H9 (cell line): ENCODE data around the gene OSCAR. TPM values are rescaled to one million over a fixed set of nuclear protein-coding genes. Genes with fewer than 3 reads are reported as not detected.
"Not testable (repeated sequence)": the region's sequence is repeated elsewhere in the genome, so short reads cannot be mapped to it uniquely, and the experiment has no call there.

Source experiments
- DNase-seq: peaks from one replicate; pipeline ENCODE4 v3.0.0-alpha.2; 2017
- H2AFZ ChIP-seq: one replicate; pipeline ENCODE4 v1.6.1; 2013; ENCODE audit warnings: mild to moderate bottlenecking, low read length, control low read depth, moderate library complexity
- H2AK5ac ChIP-seq: 2 replicates; pipeline ENCODE4 v1.6.1; 2013; ENCODE audit warnings: low read length, control low read depth, mixed read lengths; ENCODE audit not compliant: insufficient read length
- H2BK120ac ChIP-seq: one replicate; pipeline ENCODE4 v1.6.1; 2013; ENCODE audit warnings: low read depth, mild to moderate bottlenecking, low read length, control low read depth, inconsistent platforms; ENCODE audit not compliant: poor library complexity, severe bottlenecking
- H2BK12ac ChIP-seq: 2 replicates; pipeline ENCODE4 v1.6.1; 2013; ENCODE audit warnings: low read length, control low read depth, mixed read lengths, low read depth; ENCODE audit not compliant: insufficient read length
- H2BK15ac ChIP-seq: 2 replicates; pipeline ENCODE4 v1.6.1; 2013; ENCODE audit warnings: low read depth, low read length, control low read depth
- H2BK20ac ChIP-seq: one replicate; pipeline ENCODE4 v1.6.1; 2013; ENCODE audit warnings: low read depth, mild to moderate bottlenecking, low read length, control low read depth, inconsistent platforms; ENCODE audit not compliant: poor library complexity, severe bottlenecking
- H2BK5ac ChIP-seq: 2 replicates; pipeline ENCODE4 v1.6.1; 2013; ENCODE audit warnings: low read length, control low read depth, mixed read lengths; ENCODE audit not compliant: insufficient read length
- H3K14ac ChIP-seq: 2 replicates; pipeline ENCODE4 v1.6.1; 2013; ENCODE audit warnings: low read length, control low read depth; ENCODE audit not compliant: insufficient read depth
- H3K18ac ChIP-seq: 2 replicates; pipeline ENCODE4 v1.6.1; 2013; ENCODE audit warnings: low read depth, mild to moderate bottlenecking, mixed read lengths, low read length, control low read depth; ENCODE audit not compliant: insufficient read length
- H3K23ac ChIP-seq: 2 replicates; pipeline ENCODE4 v1.6.1; 2013; ENCODE audit warnings: low read length, control low read depth, mixed read lengths, low read depth; ENCODE audit not compliant: insufficient read length
- H3K23me2 ChIP-seq: 2 replicates; pipeline ENCODE4 v1.6.1; 2013; ENCODE audit warnings: low read depth, mild to moderate bottlenecking, mixed read lengths, low read length, control low read depth; ENCODE audit not compliant: insufficient read length, poor library complexity, severe bottlenecking
- H3K27ac ChIP-seq: 2 replicates; pipeline ENCODE4 v1.5.1; 2013; ENCODE audit warnings: low read length, control low read depth, mixed read lengths, low read depth; ENCODE audit not compliant: insufficient read length
- H3K27me3 ChIP-seq: 2 replicates; pipeline ENCODE4 v1.6.1; 2013; ENCODE audit warnings: low read length, control low read depth, inconsistent platforms; ENCODE audit not compliant: insufficient read depth
- H3K4ac ChIP-seq: 2 replicates; pipeline ENCODE4 v1.6.1; 2013; ENCODE audit warnings: low read depth, mild to moderate bottlenecking, control low read depth, inconsistent platforms, low read length, moderate library complexity
- H3K4me1 ChIP-seq: 2 replicates; pipeline ENCODE4 v1.6.1; 2013; ENCODE audit warnings: low read length, control low read depth, inconsistent platforms; ENCODE audit not compliant: insufficient read depth
- H3K4me2 ChIP-seq: 2 replicates; pipeline ENCODE4 v1.6.1; 2013; ENCODE audit warnings: low read length, control low read depth, mixed read lengths; ENCODE audit not compliant: insufficient read length, insufficient read depth
- H3K56ac ChIP-seq: 2 replicates; pipeline ENCODE4 v1.6.1; 2013; ENCODE audit warnings: low read depth, mild to moderate bottlenecking, mixed read lengths, low read length, control low read depth; ENCODE audit not compliant: insufficient read length
- H3K79me1 ChIP-seq: 2 replicates; pipeline ENCODE4 v1.6.1; 2013; ENCODE audit warnings: low read depth, mild to moderate bottlenecking, moderate library complexity, low read length, control low read depth, inconsistent platforms; ENCODE audit not compliant: insufficient read depth, poor library complexity, severe bottlenecking
- H3K79me2 ChIP-seq: 2 replicates; pipeline ENCODE4 v1.6.1; 2013; ENCODE audit warnings: low read length, control low read depth, inconsistent platforms; ENCODE audit not compliant: insufficient read depth
- H3K9ac ChIP-seq: 2 replicates; pipeline ENCODE4 v1.6.1; 2013; ENCODE audit warnings: low read length, control low read depth, mixed read lengths; ENCODE audit not compliant: insufficient read length; ENCODE audit errors: extremely low read depth
- H3K9me3 ChIP-seq: one replicate; pipeline ENCODE4 v1.6.1; 2013; ENCODE audit warnings: low read depth, low read length, inconsistent platforms; ENCODE audit not compliant: control insufficient read depth
- H3T11ph ChIP-seq: one replicate; pipeline ENCODE4 v1.6.1; 2013; ENCODE audit warnings: mild to moderate bottlenecking, low read length, control low read depth, inconsistent platforms
- H4K20me1 ChIP-seq: one replicate; pipeline ENCODE4 v1.6.1; 2013; ENCODE audit not compliant: control insufficient read depth, insufficient read length, insufficient read depth
- H4K5ac ChIP-seq: 2 replicates; pipeline ENCODE4 v1.6.1; 2013; ENCODE audit warnings: low read depth, mild to moderate bottlenecking, mixed read lengths, low read length, control low read depth; ENCODE audit not compliant: insufficient read length
- H4K8ac ChIP-seq: replicated peaks from 2 replicates; pipeline ENCODE4 v1.6.1; 2013; ENCODE audit warnings: low read length, control low read depth, mixed read lengths, low read depth; ENCODE audit not compliant: insufficient read length
- H4K91ac ChIP-seq: 2 replicates; pipeline ENCODE4 v1.6.1; 2013; ENCODE audit warnings: low read depth, mild to moderate bottlenecking, moderate library complexity, mixed read lengths, low read length, control low read depth; ENCODE audit not compliant: insufficient read length
- H3K27ac Mint-ChIP-seq, 3 experiments: 2 replicates in 2 of 3; 3 replicates in 1 of 3; pipeline ENCODE4 v1.8.0; 2020 to 2021; ENCODE audit warnings: mixed read lengths in 3 of 3, mild to moderate bottlenecking in 1 of 3, moderate library complexity in 1 of 3
- H3K27me3 Mint-ChIP-seq: 2 replicates; pipeline ENCODE4 v1.8.0; 2021; ENCODE audit warnings: low read depth, mild to moderate bottlenecking, moderate library complexity, mixed read lengths
- H3K36me3 Mint-ChIP-seq, 3 experiments: 2 replicates in 2 of 3; 3 replicates in 1 of 3; pipeline ENCODE4 v1.8.0; 2020 to 2021; ENCODE audit warnings: low read depth in 3 of 3, mixed read lengths in 3 of 3; ENCODE audit not compliant: insufficient read depth in 1 of 3
- H3K4me1 Mint-ChIP-seq, 2 experiments: 2 replicates each; pipeline ENCODE4 v1.8.0; 2020; ENCODE audit warnings: mixed read lengths in 2 of 2
- H3K4me3 Mint-ChIP-seq, 2 experiments: 2 replicates in 1 of 2; 3 replicates in 1 of 2; pipeline ENCODE4 v1.8.0; 2020 to 2021; ENCODE audit warnings: mild to moderate bottlenecking in 2 of 2, mixed read lengths in 2 of 2, moderate library complexity in 1 of 2
- H3K9me3 Mint-ChIP-seq, 2 experiments: 2 replicates in 1 of 2; 3 replicates in 1 of 2; pipeline ENCODE4 v1.8.0; 2020; ENCODE audit warnings: mild to moderate bottlenecking in 2 of 2, mixed read lengths in 2 of 2, moderate library complexity in 1 of 2
- WGBS: extraction: QIAGEN DNeasy Blood & Tissue Kit; methylation state at CpG from one replicate; pipeline ENCODE4 v1.1.7; 2013; ENCODE audit warnings: missing lambda C conversion rate, low lambda C conversion rate, mixed read lengths; ENCODE audit not compliant: insufficient read length; ENCODE audit errors: extremely low coverage; 5-methylcytosine and 5-hydroxymethylcytosine counted together
- total RNA-seq: library from RNA; stranded (reverse); gene quantifications from 2 replicates; pipeline ENCODE4 v1.2.1, GENCODE V29; 2021
- TF ChIP-seq, protein P1 (sequence below): fragments of 200-600 bp; sonication (generic); conservative IDR thresholded peaks from 3 replicates; pipeline ENCODE4 v1.8.0; 2021; ENCODE audit warnings: antibody characterized with exemption, mild to moderate bottlenecking

OSCAR gene
- total RNA-seq, 1 experiment from 2014 or later = 0.24 TPM

DNA sequence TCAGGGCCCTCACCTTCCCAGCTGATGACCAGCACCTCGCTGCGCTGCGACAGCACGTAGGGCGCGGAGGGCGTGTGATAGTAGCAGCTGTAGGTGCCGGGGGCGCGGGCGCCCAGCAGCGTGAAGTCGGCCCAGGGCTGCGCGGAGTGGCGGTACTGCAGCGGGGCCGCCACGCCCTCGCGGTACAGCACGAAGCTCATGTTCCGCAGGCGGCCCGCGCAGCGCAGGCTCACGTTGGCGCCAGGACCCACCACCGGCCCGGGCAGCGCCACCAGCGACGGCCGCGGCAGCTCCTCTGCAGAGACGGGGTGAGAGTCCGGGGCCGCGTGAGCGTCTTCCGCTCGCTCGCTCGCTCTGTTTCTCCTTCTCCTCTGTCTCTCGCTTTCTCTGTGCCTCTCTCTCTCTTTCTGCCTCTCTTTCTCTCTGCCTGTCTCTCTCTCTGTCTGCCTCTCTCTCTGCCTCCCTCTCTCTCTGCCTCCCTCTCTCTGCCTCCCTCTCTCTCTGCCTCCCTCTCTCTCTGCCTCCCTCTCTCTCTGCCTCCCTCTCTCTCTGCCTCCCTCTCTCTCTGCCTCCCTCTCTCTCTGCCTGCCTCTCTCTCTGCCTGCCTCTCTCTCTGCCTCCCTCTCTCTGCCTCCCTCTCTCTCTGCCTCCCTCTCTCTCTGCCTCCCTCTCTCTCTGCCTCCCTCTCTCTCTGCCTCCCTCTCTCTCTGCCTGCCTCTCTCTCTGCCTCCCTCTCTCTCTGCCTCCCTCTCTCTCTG, 4.6 kb downstream of the OSCAR start:
- Histone ChIP-seq H3K18ac (peak overlapping the region; percentile 33), H3K14ac (peak overlapping the region; percentile 31; the same call in 1 of the 2 replicates), H3K4me2 (peak overlapping the region; percentile 57)
- H3K56ac ChIP-seq, H3K79me1 ChIP-seq, H3K27ac Mint-ChIP-seq, H3K36me3 Mint-ChIP-seq, H3K9me3 ChIP-seq, H2BK12ac ChIP-seq, H3K9ac ChIP-seq, H3T11ph ChIP-seq, H2BK15ac ChIP-seq, H3K27me3 ChIP-seq, H2AK5ac ChIP-seq, H2AFZ ChIP-seq, H4K20me1 ChIP-seq, H3K4ac ChIP-seq, H2BK20ac ChIP-seq, H4K5ac ChIP-seq, H3K23me2 ChIP-seq, H4K8ac ChIP-seq, H2BK5ac ChIP-seq, H3K4me1 ChIP-seq, H3K79me2 ChIP-seq, H4K91ac ChIP-seq, H2BK120ac ChIP-seq, H3K9me3 Mint-ChIP-seq, H3K27ac ChIP-seq, H3K23ac ChIP-seq: not testable (repeated sequence)
- TF ChIP-seq, protein P1, sequence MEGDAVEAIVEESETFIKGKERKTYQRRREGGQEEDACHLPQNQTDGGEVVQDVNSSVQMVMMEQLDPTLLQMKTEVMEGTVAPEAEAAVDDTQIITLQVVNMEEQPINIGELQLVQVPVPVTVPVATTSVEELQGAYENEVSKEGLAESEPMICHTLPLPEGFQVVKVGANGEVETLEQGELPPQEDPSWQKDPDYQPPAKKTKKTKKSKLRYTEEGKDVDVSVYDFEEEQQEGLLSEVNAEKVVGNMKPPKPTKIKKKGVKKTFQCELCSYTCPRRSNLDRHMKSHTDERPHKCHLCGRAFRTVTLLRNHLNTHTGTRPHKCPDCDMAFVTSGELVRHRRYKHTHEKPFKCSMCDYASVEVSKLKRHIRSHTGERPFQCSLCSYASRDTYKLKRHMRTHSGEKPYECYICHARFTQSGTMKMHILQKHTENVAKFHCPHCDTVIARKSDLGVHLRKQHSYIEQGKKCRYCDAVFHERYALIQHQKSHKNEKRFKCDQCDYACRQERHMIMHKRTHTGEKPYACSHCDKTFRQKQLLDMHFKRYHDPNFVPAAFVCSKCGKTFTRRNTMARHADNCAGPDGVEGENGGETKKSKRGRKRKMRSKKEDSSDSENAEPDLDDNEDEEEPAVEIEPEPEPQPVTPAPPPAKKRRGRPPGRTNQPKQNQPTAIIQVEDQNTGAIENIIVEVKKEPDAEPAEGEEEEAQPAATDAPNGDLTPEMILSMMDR = peak; percentile 15; the same call in 1 of the 3 replicates
- Mint-ChIP-seq H3K4me1 (peaks cover 6 to 22% of the 10 kb centered on the region in 2 experiments), H3K4me3 (peak overlapping the region; percentile 52 to 85), H3K27me3 (peaks cover 38% of the 10 kb centered on the region)
- DNase-seq = peak; percentile 65
- no CpG with 5 or more reads among the region's 46 CpGs for WGBS
